ENCODE measurements around the gene NUP210L. TPM values are rescaled to one million over a fixed set of nuclear protein-coding genes. Genes with fewer than 3 reads are reported as not detected.

NUP210L gene
- total RNA-seq, 4 donors from 2014 or later, result 0.07 to 0.24 (median 0.10) TPM; not detected in 1

DNA sequence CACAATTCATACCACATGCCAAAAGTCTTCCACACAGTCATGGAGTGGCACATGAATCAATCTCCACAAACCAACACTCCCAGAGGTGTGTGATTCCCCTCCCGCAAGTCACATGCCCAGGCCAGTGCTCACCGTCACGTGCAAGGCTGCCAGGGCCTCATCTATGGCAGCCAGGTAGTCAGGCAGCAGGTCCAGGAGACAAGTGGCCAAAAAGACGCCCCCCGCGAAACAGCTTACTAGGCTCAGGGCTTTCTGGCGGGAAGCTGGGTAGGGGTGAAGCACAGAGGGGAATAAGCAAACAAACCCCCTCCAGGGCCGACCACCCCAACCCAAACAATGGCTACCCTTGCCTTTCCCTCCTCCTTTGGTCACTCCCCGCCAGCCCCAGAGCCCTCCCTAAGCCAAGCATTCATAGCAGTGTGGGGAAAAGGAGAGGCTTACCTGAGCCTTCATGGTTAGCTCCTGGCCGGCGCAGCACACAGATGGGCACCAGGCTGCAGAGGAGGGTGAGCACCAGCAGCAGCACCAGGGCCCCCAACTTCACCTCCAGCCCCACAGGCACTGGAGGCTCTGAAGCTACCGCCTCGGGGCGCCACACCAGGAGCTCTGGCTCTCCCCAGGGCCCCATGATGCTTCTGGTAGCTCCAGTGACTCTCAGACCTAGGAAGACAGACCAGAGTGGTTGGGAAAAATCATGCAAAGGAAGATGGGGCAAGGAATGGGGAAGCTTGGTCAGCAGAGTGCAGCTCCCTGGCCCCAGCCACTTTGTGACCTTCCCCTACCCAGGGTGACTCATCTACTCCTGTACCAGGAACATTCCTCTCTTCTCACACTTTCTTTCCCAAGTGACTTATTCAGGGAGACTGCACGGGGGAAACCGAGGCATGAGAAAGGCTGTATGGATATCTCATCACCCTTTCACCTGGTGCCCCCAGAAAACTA, 192.5 kb downstream of the NUP210L start:
- peak; percentile 21 to 25 for ATAC-seq
- Histone ChIP-seq H3K27me3 (no peaks in the 10 kb centered on the region), H3K27ac (peak overlapping the region; percentile 91 to 98 (median 94)), H3K36me3 (no peaks in the 10 kb centered on the region), H3K9me3 (no peaks in the 10 kb centered on the region), H3K4me1 (peaks cover 59 to 63% of the 10 kb centered on the region in 2 donors), H3K4me3 (peak overlapping the region; percentile 61 to 86 (median 80))
- peak; percentile 4 to 12 for TF ChIP-seq POLR2A (IDR thresholded peaks at IDR 0.05)
- TF ChIP-seq, protein P1, sequence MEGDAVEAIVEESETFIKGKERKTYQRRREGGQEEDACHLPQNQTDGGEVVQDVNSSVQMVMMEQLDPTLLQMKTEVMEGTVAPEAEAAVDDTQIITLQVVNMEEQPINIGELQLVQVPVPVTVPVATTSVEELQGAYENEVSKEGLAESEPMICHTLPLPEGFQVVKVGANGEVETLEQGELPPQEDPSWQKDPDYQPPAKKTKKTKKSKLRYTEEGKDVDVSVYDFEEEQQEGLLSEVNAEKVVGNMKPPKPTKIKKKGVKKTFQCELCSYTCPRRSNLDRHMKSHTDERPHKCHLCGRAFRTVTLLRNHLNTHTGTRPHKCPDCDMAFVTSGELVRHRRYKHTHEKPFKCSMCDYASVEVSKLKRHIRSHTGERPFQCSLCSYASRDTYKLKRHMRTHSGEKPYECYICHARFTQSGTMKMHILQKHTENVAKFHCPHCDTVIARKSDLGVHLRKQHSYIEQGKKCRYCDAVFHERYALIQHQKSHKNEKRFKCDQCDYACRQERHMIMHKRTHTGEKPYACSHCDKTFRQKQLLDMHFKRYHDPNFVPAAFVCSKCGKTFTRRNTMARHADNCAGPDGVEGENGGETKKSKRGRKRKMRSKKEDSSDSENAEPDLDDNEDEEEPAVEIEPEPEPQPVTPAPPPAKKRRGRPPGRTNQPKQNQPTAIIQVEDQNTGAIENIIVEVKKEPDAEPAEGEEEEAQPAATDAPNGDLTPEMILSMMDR (IDR thresholded peaks at IDR 0.05 in 4 of 5, conservative IDR thresholded peaks at IDR 0.05 in 1 of 5), result no peak
- intact Hi-C loops (cut with DNase I; ENCODE audit: low total_unique reads), result no loop called here
- in situ Hi-C loops (cut with MboI; ENCODE audit: low sequenced_read_pairs in 4 of 4), result loop anchor here in 1 of 4 donors (10.0 kb wide), 1 partner anchor 288 kb away; the partner anchor contains the start of genes ILF2 and NPR1
- DNase-seq, result peak; percentile 59 to 67

DNA sequence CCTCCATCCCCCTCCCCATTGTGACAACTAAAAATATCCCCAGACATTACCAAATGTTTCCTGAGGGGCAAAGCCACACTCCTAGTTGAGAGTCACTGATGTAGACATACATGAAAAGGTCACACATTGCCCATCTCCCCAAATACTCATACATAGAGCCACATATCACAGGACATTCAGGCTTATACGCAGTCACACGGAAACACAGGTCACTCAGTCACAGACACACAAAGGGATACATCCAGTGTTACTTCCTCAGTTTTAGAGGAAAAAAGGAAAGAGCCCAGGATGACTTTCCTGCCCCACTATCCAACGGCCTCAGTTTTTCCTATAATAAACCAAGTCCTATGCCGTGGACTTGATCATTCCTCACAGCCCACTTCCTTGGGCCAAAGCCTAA, 193.5 kb downstream of the NUP210L start:
- TF ChIP-seq, protein P1 (IDR thresholded peaks at IDR 0.05 in 4 of 5, conservative IDR thresholded peaks at IDR 0.05 in 1 of 5), result no peak
- TF ChIP-seq POLR2A (IDR thresholded peaks at IDR 0.05), result no peak
- no peaks in the 10 kb centered on the region for H3K9me3 ChIP-seq
- peaks cover 64 to 67% of the 10 kb centered on the region in 2 donors for H3K4me1 ChIP-seq
- H3K27me3 ChIP-seq, result no peaks in the 10 kb centered on the region
- DNase-seq (no peak), ATAC-seq (no peak)
- no peaks in the 10 kb centered on the region for H3K36me3 ChIP-seq
- peak overlapping the region; percentile 91 to 98 (median 94) for H3K27ac ChIP-seq
- in situ Hi-C loops (cut with MboI; ENCODE audit: low sequenced_read_pairs in 4 of 4) (loop anchor here in 1 of 4 donors (10.0 kb wide), 1 partner anchor 287 kb away; the partner anchor contains the start of genes ILF2 and NPR1), intact Hi-C loops (cut with DNase I; ENCODE audit: low total_unique reads) (no loop called here)
- H3K4me3 ChIP-seq, result no peak overlapping the region

DNA sequence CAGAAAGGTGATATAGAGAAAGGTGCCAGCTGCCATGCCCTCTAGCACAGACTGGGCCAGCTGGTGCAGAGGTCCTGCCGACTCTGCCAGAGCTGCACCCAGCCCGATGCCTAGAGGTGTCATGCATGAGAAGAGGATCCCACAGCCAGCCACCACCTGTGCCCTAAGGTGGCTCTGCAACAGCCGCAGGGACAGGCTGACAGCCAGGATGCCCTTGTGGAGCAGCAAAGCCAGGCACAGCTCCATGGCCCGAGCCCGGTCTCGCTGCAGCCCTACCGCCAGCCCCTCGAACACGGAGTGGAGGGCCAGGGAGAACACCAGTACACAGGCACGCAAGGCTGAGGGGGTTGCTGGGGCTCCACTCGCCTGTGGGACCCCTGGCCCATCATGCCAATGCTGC, 194.7 kb downstream of the NUP210L start:
- DNase-seq, result peak; percentile 44 to 87
- Histone ChIP-seq H3K4me3 (no peak overlapping the region), H3K9me3 (no peaks in the 10 kb centered on the region), H3K27ac (peak overlapping the region; percentile 91 to 98 (median 94)), H3K36me3 (no peaks in the 10 kb centered on the region), H3K4me1 (peaks cover 65 to 72% of the 10 kb centered on the region in 2 donors), H3K27me3 (no peaks in the 10 kb centered on the region)
- intact Hi-C loops (cut with DNase I; ENCODE audit: low total_unique reads), result no loop called here
- in situ Hi-C loops (cut with MboI; ENCODE audit: low sequenced_read_pairs in 4 of 4), result loop anchor here in 1 of 4 donors (10.0 kb wide), 1 partner anchor 285 kb away; the partner anchor contains the start of genes ILF2 and NPR1
- TF ChIP-seq, protein P1 (IDR thresholded peaks at IDR 0.05 in 4 of 5, conservative IDR thresholded peaks at IDR 0.05 in 1 of 5), result no peak
- no peak for TF ChIP-seq POLR2A (IDR thresholded peaks at IDR 0.05)
- peak in 1 of 2 donors; percentile 4 for ATAC-seq

DNA sequence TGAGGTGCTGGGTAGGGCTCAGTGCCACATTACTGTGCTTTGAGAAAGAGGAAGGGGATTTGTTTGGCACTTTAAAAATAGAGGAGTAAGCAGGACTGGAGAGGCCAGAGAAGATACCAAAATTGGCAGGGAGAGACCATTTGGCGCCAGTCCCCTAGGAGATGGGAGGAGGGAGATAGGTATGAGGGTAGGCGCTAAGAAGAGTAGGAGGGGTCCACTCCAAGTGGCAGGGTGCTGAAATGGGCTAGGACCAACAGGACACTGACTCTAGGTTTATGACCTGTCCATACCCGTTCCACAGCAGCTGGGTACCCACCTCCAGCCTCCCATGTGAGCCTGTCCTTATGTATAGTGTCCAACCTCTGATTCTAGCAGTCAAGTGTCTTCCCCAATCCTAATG, 195.4 kb downstream of the NUP210L start:
- H3K4me3 ChIP-seq, result peak overlapping the region in 1 of 4 donors; percentile 99
- no peaks in the 10 kb centered on the region for H3K27me3 ChIP-seq
- H3K4me1 ChIP-seq, result peaks cover 66 to 72% of the 10 kb centered on the region in 2 donors
- DNase-seq (no peak), ATAC-seq (no peak)
- intact Hi-C loops (cut with DNase I; ENCODE audit: low total_unique reads) (no loop called here), in situ Hi-C loops (cut with MboI; ENCODE audit: low sequenced_read_pairs in 4 of 4) (no loop called here)
- no peaks in the 10 kb centered on the region for H3K36me3 ChIP-seq
- TF ChIP-seq, protein P1 (IDR thresholded peaks at IDR 0.05 in 4 of 5, conservative IDR thresholded peaks at IDR 0.05 in 1 of 5), result no peak
- TF ChIP-seq POLR2A (IDR thresholded peaks at IDR 0.05), result no peak
- H3K27ac ChIP-seq, result peak overlapping the region; percentile 91 to 98 (median 94)
- no peaks in the 10 kb centered on the region for H3K9me3 ChIP-seq
